WTC11 (cell line): ENCODE measurements around the gene RPH3AL.

Experiments used
- IRF2 ChIP-seq: sonication (generic); formaldehyde crosslinking; IDR thresholded peaks from 2 replicates; pipeline ENCODE4 v1.8.0; 2022; ENCODE audit warnings: low read depth, missing genetic modification reagents, borderline replicate concordance
- ZNF121 ChIP-seq: sonication (generic); formaldehyde crosslinking; IDR thresholded peaks from 2 replicates; pipeline ENCODE4 v1.8.0; 2023; ENCODE audit warnings: missing genetic modification reagents
- TF ChIP-seq, protein P1 (sequence below): sonication (generic); formaldehyde crosslinking; IDR thresholded peaks from 2 replicates; pipeline ENCODE4 v1.8.0; 2022; ENCODE audit warnings: mild to moderate bottlenecking, missing genetic modification reagents
- TF ChIP-seq, protein P2 (sequence below): sonication (generic); formaldehyde crosslinking; IDR thresholded peaks from 2 replicates; pipeline ENCODE4 v1.8.1; 2022; ENCODE audit warnings: missing genetic modification reagents, borderline replicate concordance

DNA sequence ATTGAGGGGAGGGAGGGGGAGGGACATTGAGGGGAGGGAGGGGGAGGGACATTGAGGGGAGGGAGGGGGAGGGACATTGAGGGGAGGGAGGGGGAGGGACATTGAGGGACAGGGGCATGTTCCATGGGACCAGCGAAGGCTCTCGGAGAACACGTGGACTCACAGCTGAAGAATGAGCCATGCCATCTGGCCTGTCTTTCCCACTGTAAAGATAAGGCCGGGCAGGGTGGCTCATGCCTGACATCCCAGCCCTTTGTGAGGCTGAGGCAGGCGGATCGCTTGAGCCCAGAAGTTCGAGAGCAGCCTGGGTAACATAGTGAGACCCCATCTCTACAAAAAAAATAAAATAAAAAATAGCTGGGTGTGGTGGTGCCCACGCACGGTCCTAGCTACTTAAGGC is 32.5 kb downstream of the RPH3AL start:
- TF ChIP-seq, protein P1, sequence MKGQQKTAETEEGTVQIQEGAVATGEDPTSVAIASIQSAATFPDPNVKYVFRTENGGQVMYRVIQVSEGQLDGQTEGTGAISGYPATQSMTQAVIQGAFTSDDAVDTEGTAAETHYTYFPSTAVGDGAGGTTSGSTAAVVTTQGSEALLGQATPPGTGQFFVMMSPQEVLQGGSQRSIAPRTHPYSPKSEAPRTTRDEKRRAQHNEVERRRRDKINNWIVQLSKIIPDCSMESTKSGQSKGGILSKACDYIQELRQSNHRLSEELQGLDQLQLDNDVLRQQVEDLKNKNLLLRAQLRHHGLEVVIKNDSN: no peak
- TF ChIP-seq IRF2 (CRISPR knock-in tag) (no peak), ZNF121 (CRISPR knock-in tag) (no peak)
- TF ChIP-seq, protein P2, sequence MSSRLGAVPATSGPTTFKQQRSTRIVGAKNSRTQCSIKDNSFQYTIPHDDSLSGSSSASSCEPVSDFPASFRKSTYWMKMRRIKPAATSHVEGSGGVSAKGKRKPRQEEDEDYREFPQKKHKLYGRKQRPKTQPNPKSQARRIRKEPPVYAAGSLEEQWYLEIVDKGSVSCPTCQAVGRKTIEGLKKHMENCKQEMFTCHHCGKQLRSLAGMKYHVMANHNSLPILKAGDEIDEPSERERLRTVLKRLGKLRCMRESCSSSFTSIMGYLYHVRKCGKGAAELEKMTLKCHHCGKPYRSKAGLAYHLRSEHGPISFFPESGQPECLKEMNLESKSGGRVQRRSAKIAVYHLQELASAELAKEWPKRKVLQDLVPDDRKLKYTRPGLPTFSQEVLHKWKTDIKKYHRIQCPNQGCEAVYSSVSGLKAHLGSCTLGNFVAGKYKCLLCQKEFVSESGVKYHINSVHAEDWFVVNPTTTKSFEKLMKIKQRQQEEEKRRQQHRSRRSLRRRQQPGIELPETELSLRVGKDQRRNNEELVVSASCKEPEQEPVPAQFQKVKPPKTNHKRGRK: no peak
